Mesenchymal stem cell (in vitro differentiated cells and primary cell): ENCODE results near the gene TIMM13.
A peak's percentile ranks its signal among the peaks of the same experiment; 100 is the strongest.

Experiments
- DNase-seq: peaks from one replicate; pipeline ENCODE4 v3.0.0-alpha.2; 2013
- H2AFZ ChIP-seq: one replicate; pipeline ENCODE4 v1.6.1; 2013; ENCODE audit warnings: low read depth, mild to moderate bottlenecking, control low read depth, inconsistent platforms, low read length, moderate library complexity
- H2AK5ac ChIP-seq: 2 replicates; pipeline ENCODE4 v1.6.1; 2013; ENCODE audit warnings: low read length, moderate library complexity, mild to moderate bottlenecking, inconsistent platforms; ENCODE audit not compliant: severe bottlenecking
- H2BK120ac ChIP-seq: one replicate; pipeline ENCODE4 v1.6.1; 2013; ENCODE audit warnings: low read depth, mild to moderate bottlenecking, inconsistent platforms, low read length, moderate library complexity
- H2BK12ac ChIP-seq, 2 experiments: one replicate each; pipeline ENCODE4 v1.6.1; 2013; ENCODE audit warnings: inconsistent platforms in 2 of 2, low read length in 2 of 2, mild to moderate bottlenecking in 2 of 2, moderate library complexity in 2 of 2, control low read depth in 1 of 2
- H2BK15ac ChIP-seq: one replicate; pipeline ENCODE4 v1.6.1; 2013; ENCODE audit warnings: mild to moderate bottlenecking, low read depth, inconsistent platforms; ENCODE audit not compliant: poor library complexity, severe bottlenecking
- H2BK5ac ChIP-seq: 2 replicates; pipeline ENCODE4 v1.6.1; 2013; ENCODE audit warnings: low read depth, mild to moderate bottlenecking, low read length, control low read depth, inconsistent platforms; ENCODE audit not compliant: poor library complexity, severe bottlenecking
- H3K14ac ChIP-seq, 2 experiments: one replicate each; pipeline ENCODE4 v1.6.1; 2013; ENCODE audit warnings: inconsistent platforms in 2 of 2, low read length in 2 of 2, control low read depth in 1 of 2, mild to moderate bottlenecking in 1 of 2, moderate library complexity in 1 of 2
- H3K18ac ChIP-seq, 2 experiments: one replicate each; pipeline ENCODE4 v1.6.1; 2013; ENCODE audit warnings: inconsistent platforms in 2 of 2, low read length in 2 of 2, control low read depth in 1 of 2, low read depth in 1 of 2, mild to moderate bottlenecking in 1 of 2
- H3K23ac ChIP-seq, 2 experiments: one replicate each; pipeline ENCODE4 v1.6.1; 2013; ENCODE audit warnings: inconsistent platforms in 2 of 2, low read length in 2 of 2, mild to moderate bottlenecking in 2 of 2, moderate library complexity in 2 of 2, control low read depth in 1 of 2
- H3K27ac ChIP-seq: 2 replicates; pipeline ENCODE4 v1.5.1; 2013; ENCODE audit warnings: mild to moderate bottlenecking, moderate library complexity, low read length, control low read depth, inconsistent platforms; ENCODE audit not compliant: poor library complexity, severe bottlenecking
- H3K27me3 ChIP-seq, 2 experiments: 2 replicates each; pipeline versions ENCODE4 v1.6.1 to v1.7.0; 2013; ENCODE audit warnings: low read length in 2 of 2, mild to moderate bottlenecking in 2 of 2, moderate library complexity in 2 of 2, control low read depth in 1 of 2, inconsistent platforms in 1 of 2; ENCODE audit not compliant: control insufficient read depth in 1 of 2, insufficient read depth in 1 of 2
- H3K36me3 ChIP-seq, 2 experiments: 2 replicates each; pipeline versions ENCODE4 v1.6.1 to v1.7.0; 2013; ENCODE audit warnings: low read length in 2 of 2, control low read depth in 1 of 2, inconsistent platforms in 1 of 2, low read depth in 1 of 2, mild to moderate bottlenecking in 1 of 2; ENCODE audit not compliant: insufficient read depth in 2 of 2, control insufficient read depth in 1 of 2
- H3K4ac ChIP-seq, 2 experiments: one replicate each; pipeline ENCODE4 v1.6.1; 2013; ENCODE audit warnings: inconsistent platforms in 2 of 2, low read length in 2 of 2, mild to moderate bottlenecking in 2 of 2, moderate library complexity in 2 of 2, control low read depth in 1 of 2, low read depth in 1 of 2
- H3K4me1 ChIP-seq: 2 replicates; pipeline ENCODE4 v1.6.1; 2013; ENCODE audit warnings: low read depth, low read length, control low read depth; ENCODE audit not compliant: control insufficient read depth, insufficient read depth
- H3K4me2 ChIP-seq: 2 replicates; pipeline ENCODE4 v1.6.1; 2013; ENCODE audit warnings: low read length, mild to moderate bottlenecking, inconsistent platforms; ENCODE audit not compliant: poor library complexity, severe bottlenecking
- H3K4me3 ChIP-seq, 2 experiments: 2 replicates each; pipeline versions ENCODE4 v1.5.1 to v1.7.0; 2013; ENCODE audit warnings: low read length in 2 of 2, mild to moderate bottlenecking in 2 of 2, control low read depth in 1 of 2, low read depth in 1 of 2; ENCODE audit not compliant: insufficient read depth in 1 of 2
- H3K79me1 ChIP-seq: replicated peaks from 2 replicates; pipeline ENCODE4 v1.6.1; 2013; ENCODE audit warnings: mild to moderate bottlenecking, control low read depth, low read length, inconsistent platforms; ENCODE audit not compliant: poor library complexity, severe bottlenecking
- H3K9ac ChIP-seq: 2 replicates; pipeline ENCODE4 v1.7.0; 2013; ENCODE audit warnings: mild to moderate bottlenecking, low read length, moderate library complexity
- H3K9me3 ChIP-seq: 2 replicates; pipeline ENCODE4 v1.7.0; 2013; ENCODE audit warnings: mild to moderate bottlenecking, low read length; ENCODE audit not compliant: control insufficient read depth
- H4K8ac ChIP-seq: one replicate; pipeline ENCODE4 v1.6.1; 2013; ENCODE audit warnings: inconsistent platforms, mild to moderate bottlenecking, low read length, moderate library complexity
- H4K91ac ChIP-seq: one replicate; pipeline ENCODE4 v1.6.1; 2013; ENCODE audit warnings: mild to moderate bottlenecking, low read length, inconsistent platforms
- WGBS: methylation state at CpG from one replicate; pipeline ENCODE4 v1.1.7; 2013; ENCODE audit warnings: mixed read lengths; 5-methylcytosine and 5-hydroxymethylcytosine counted together

Gene TIMM13

GRCh38 chr19:2392366-2392765, 35.0 kb downstream of the TIMM13 start:
- H3K18ac ChIP-seq, result no peak overlapping the region
- WGBS, result 65% methylated on average over 7 of the region's 7 CpGs

GRCh38 chr19:2391118-2391725, 36.2 kb downstream of the TIMM13 start:
- H2AFZ ChIP-seq, result no peak overlapping the region
- H3K23ac ChIP-seq, result no peak overlapping the region
- H3K27ac ChIP-seq, result no peak overlapping the region
- H4K8ac ChIP-seq, result no peak overlapping the region
- peaks cover 29 to 49% of the 10 kb centered on the region in 2 experiments for H3K27me3 ChIP-seq
- H2BK120ac ChIP-seq, result no peak overlapping the region
- peak; percentile 83 for DNase-seq
- H2AK5ac ChIP-seq, result no peak overlapping the region
- no peak overlapping the region for H2BK5ac ChIP-seq
- no peaks in the 10 kb centered on the region for H3K79me1 ChIP-seq
- no peak overlapping the region for H3K4me3 ChIP-seq
- no peak overlapping the region for H4K91ac ChIP-seq
- no peak overlapping the region for H3K18ac ChIP-seq
- no peak overlapping the region for H3K9ac ChIP-seq
- no peak overlapping the region for H3K4ac ChIP-seq
- H3K4me1 ChIP-seq, result peaks cover 3% of the 10 kb centered on the region
- H3K4me2 ChIP-seq, result no peak overlapping the region
- no peak overlapping the region for H2BK15ac ChIP-seq
- no peaks in the 10 kb centered on the region for H3K9me3 ChIP-seq
- H2BK12ac ChIP-seq, result no peak overlapping the region
- WGBS, result 0% methylated on average over 5 of the region's 10 CpGs
- H3K14ac ChIP-seq, result no peak overlapping the region
- no peaks in the 10 kb centered on the region for H3K36me3 ChIP-seq

More at GRCh38 chr19:2392366-2392765, 35.0 kb downstream of the TIMM13 start:
- no peak overlapping the region for H3K9ac ChIP-seq
- H2BK120ac ChIP-seq, result no peak overlapping the region
- H3K23ac ChIP-seq, result no peak overlapping the region
- no peak overlapping the region for H3K27ac ChIP-seq
- H2BK15ac ChIP-seq, result no peak overlapping the region
- H3K79me1 ChIP-seq, result no peaks in the 10 kb centered on the region
- no peak overlapping the region for H3K4me3 ChIP-seq
- DNase-seq, result no peak
- H3K36me3 ChIP-seq, result no peaks in the 10 kb centered on the region
- H3K27me3 ChIP-seq, result peaks cover 31 to 52% of the 10 kb centered on the region in 2 experiments
- no peak overlapping the region for H3K14ac ChIP-seq
- H2AK5ac ChIP-seq, result no peak overlapping the region
- H4K8ac ChIP-seq, result no peak overlapping the region
- no peak overlapping the region for H3K4ac ChIP-seq
- no peak overlapping the region for H2BK5ac ChIP-seq
- peaks cover 3% of the 10 kb centered on the region for H3K4me1 ChIP-seq
- H2BK12ac ChIP-seq, result no peak overlapping the region
- no peaks in the 10 kb centered on the region for H3K9me3 ChIP-seq
- no peak overlapping the region for H2AFZ ChIP-seq
- no peak overlapping the region for H4K91ac ChIP-seq
- no peak overlapping the region for H3K4me2 ChIP-seq

- Histone ChIP-seq H3K18ac (no peak overlapping the region), H2BK120ac (no peak overlapping the region), H3K9me3 (no peaks in the 10 kb centered on the region), H2BK15ac (no peak overlapping the region), H3K4me3 (no peak overlapping the region), H3K79me1 (no peaks in the 10 kb centered on the region), H3K27me3 (peaks cover 25 to 41% of the 10 kb centered on the region in 2 experiments), H2AFZ (no peak overlapping the region), H3K14ac (no peak overlapping the region), H3K4me1 (peaks cover 4% of the 10 kb centered on the region), H3K4ac (no peak overlapping the region), H2BK12ac (no peak overlapping the region), H3K4me2 (no peak overlapping the region), H2BK5ac (no peak overlapping the region), H3K27ac (no peak overlapping the region), H3K23ac (no peak overlapping the region), H3K9ac (no peak overlapping the region), H3K36me3 (no peaks in the 10 kb centered on the region), H2AK5ac (no peak overlapping the region), H4K91ac (peak overlapping the region; percentile 46), H4K8ac (no peak overlapping the region)
- WGBS, result 92% methylated on average over 21 of the region's 21 CpGs
- no peak for DNase-seq
These were observed 37.8 kb downstream of the TIMM13 start for GRCh38 chr19:2389594-2389993.

- H3K14ac ChIP-seq, result no peak overlapping the region
- H2AK5ac ChIP-seq, result no peak overlapping the region
- no peak overlapping the region for H3K9ac ChIP-seq
- no peak overlapping the region for H4K91ac ChIP-seq
- no peak overlapping the region for H3K4me3 ChIP-seq
- peaks cover 20 to 25% of the 10 kb centered on the region in 2 experiments for H3K27me3 ChIP-seq
- DNase-seq, result no peak
- peaks cover 8% of the 10 kb centered on the region for H3K4me1 ChIP-seq
- no peak overlapping the region for H2BK120ac ChIP-seq
- no peak overlapping the region for H3K27ac ChIP-seq
- no peak overlapping the region for H2BK15ac ChIP-seq
- no peak overlapping the region for H3K4me2 ChIP-seq
- H3K18ac ChIP-seq, result no peak overlapping the region
- no peaks in the 10 kb centered on the region for H3K79me1 ChIP-seq
- WGBS, result 72% methylated on average over 19 of the region's 20 CpGs
- no peaks in the 10 kb centered on the region for H3K36me3 ChIP-seq
- H2BK5ac ChIP-seq, result no peak overlapping the region
- H3K9me3 ChIP-seq, result no peaks in the 10 kb centered on the region
- no peak overlapping the region for H2BK12ac ChIP-seq
- H4K8ac ChIP-seq, result no peak overlapping the region
- H2AFZ ChIP-seq, result no peak overlapping the region
- H3K4ac ChIP-seq, result no peak overlapping the region
- H3K23ac ChIP-seq, result no peak overlapping the region
These were observed 39.8 kb downstream of the TIMM13 start for GRCh38 chr19:2387367-2388288.
